GM12875 (cell line): Measurements from ENCODE around the gene SAV1.

ENCODE experiments used
- H3K4me3 ChIP-seq: one replicate; pipeline ENCODE4 v1.5.1; 2011; ENCODE audit warnings: low read depth, low read length, control low read depth
- CTCF ChIP-seq: IDR thresholded peaks from 2 replicates; pipeline ENCODE4 v1.5.1; 2011; ENCODE audit warnings: low read depth, mild to moderate bottlenecking, control low read depth, inconsistent platforms, low read length, moderate library complexity, borderline replicate concordance; ENCODE audit not compliant: insufficient read depth

The SAV1 gene

GRCh38 chr14:50659327-50659974 lies 8.7 kb downstream of the SAV1 start:
- TF ChIP-seq CTCF: no peak
- no peak overlapping the region for H3K4me3 ChIP-seq

GRCh38 chr14:50658203-50658602 lies 9.9 kb downstream of the SAV1 start:
- H3K4me3 ChIP-seq: no peak overlapping the region
- TF ChIP-seq CTCF: no peak

- no peak overlapping the region for H3K4me3 ChIP-seq
- TF ChIP-seq CTCF: no peak
These were observed 10.4 kb downstream of the SAV1 start for GRCh38 chr14:50657753-50658152.

- no peak overlapping the region for H3K4me3 ChIP-seq
- no peak for TF ChIP-seq CTCF
These were observed 11.3 kb downstream of the SAV1 start for GRCh38 chr14:50656776-50657175.

GRCh38 chr14:50649691-50650090 lies 18.4 kb downstream of the SAV1 start:
- no peak for TF ChIP-seq CTCF
- no peak overlapping the region for H3K4me3 ChIP-seq

- TF ChIP-seq CTCF: no peak
- no peak overlapping the region for H3K4me3 ChIP-seq
These were observed 20.4 kb downstream of the SAV1 start for GRCh38 chr14:50647753-50648152.

- TF ChIP-seq CTCF: no peak
These were observed 20.8 kb downstream of the SAV1 start for GRCh38 chr14:50647282-50647681.

More at GRCh38 chr14:50647282-50647681, 20.8 kb downstream of the SAV1 start:
- no peak overlapping the region for H3K4me3 ChIP-seq
